NK-92 (cell line): ENCODE data around the gene GRIK1.

Source experiments
- DNase-seq: peaks from one replicate; lab custom pipeline; 2025; ENCODE audit not compliant: unreplicated experiment; lab: John Stamatoyannopoulos, UW

GRIK1 gene

GRCh38 chr21:29829564-29830275 lies 110.1 kb downstream of the GRIK1 start:
- no peak for DNase-seq

GRCh38 chr21:29827647-29828046 lies 112.1 kb downstream of the GRIK1 start:
- no peak for DNase-seq

- DNase-seq, result no peak
These were observed 112.6 kb downstream of the GRIK1 start for GRCh38 chr21:29827236-29827635.

GRCh38 chr21:29826386-29826785 lies 113.4 kb downstream of the GRIK1 start:
- DNase-seq, result no peak

- DNase-seq, result no peak
These were observed 113.9 kb downstream of the GRIK1 start for GRCh38 chr21:29825936-29826335.

- DNase-seq, result no peak
These were observed 114.5 kb downstream of the GRIK1 start for GRCh38 chr21:29825345-29825744.

- DNase-seq, result no peak
These were observed 117.7 kb downstream of the GRIK1 start for GRCh38 chr21:29822064-29822463.

- no peak for DNase-seq
These were observed 118.6 kb downstream of the GRIK1 start for GRCh38 chr21:29821230-29821629.

GRCh38 chr21:29819675-29820326 lies 120.0 kb downstream of the GRIK1 start:
- no peak for DNase-seq

GRCh38 chr21:29818383-29818921 lies 121.3 kb downstream of the GRIK1 start:
- no peak for DNase-seq

GRCh38 chr21:29817450-29817849 lies 122.3 kb downstream of the GRIK1 start:
- DNase-seq, result no peak

GRCh38 chr21:29812947-29813346 lies 126.8 kb downstream of the GRIK1 start:
- no peak for DNase-seq

- DNase-seq, result no peak
These were observed 128.9 kb downstream of the GRIK1 start for GRCh38 chr21:29810871-29811270.

- DNase-seq, result no peak
These were observed 131.6 kb downstream of the GRIK1 start for GRCh38 chr21:29808153-29808552.

- no peak for DNase-seq
These were observed 134.7 kb downstream of the GRIK1 start for GRCh38 chr21:29805105-29805504.

GRCh38 chr21:29803191-29803590 lies 136.6 kb downstream of the GRIK1 start:
- DNase-seq, result no peak

GRCh38 chr21:29801122-29801521 lies 138.7 kb downstream of the GRIK1 start:
- DNase-seq, result no peak

- DNase-seq, result no peak
These were observed 139.7 kb downstream of the GRIK1 start for GRCh38 chr21:29800056-29800455.

GRCh38 chr21:29798840-29799239 lies 141.0 kb downstream of the GRIK1 start:
- no peak for DNase-seq

- no peak for DNase-seq
These were observed 142.6 kb downstream of the GRIK1 start for GRCh38 chr21:29797155-29797554.

- no peak for DNase-seq
These were observed 146.1 kb downstream of the GRIK1 start for GRCh38 chr21:29793712-29794111.

GRCh38 chr21:29789393-29789792 lies 150.4 kb downstream of the GRIK1 start:
- DNase-seq, result no peak
